OCI-LY7 (cell line): ENCODE measurements around the gene LAMP2.

Source experiments
- EZH2phosphoT487 ChIP-seq: fragments of 200-600 bp; sonication (generic); IDR thresholded peaks from 2 replicates; pipeline ENCODE4 v1.6.1; 2018; ENCODE audit warnings: low read depth, borderline replicate concordance, mild to moderate bottlenecking, mixed run types, antibody characterized with exemption, low read length, moderate library complexity, mixed read lengths
- TF ChIP-seq, protein P1 (sequence below): fragments of 200-600 bp; sonication (generic); conservative IDR thresholded peaks from 2 replicates; pipeline ENCODE4 v1.5.1; 2014; ENCODE audit warnings: mild to moderate bottlenecking, antibody characterized with exemption, low read length, moderate library complexity, mixed read lengths

DNA sequence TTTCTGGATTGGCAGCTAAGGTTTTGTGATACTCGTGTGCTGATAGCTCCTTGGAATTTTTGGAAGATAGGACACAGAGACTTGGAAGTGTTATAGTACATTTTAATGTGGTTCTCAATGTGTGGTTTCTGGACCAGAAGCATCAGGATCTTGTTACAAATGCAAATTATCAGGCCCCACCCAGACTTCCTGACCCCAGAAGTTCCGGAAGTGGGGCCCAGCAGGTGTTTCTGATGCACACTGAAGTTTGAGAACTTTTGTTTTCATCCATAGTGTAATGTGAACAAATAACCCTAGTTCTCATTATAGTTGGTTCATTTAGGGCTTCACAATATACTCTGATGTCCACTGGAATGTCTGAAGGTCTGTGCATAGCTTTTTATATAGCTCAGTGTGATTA is 49.6 kb downstream of the LAMP2 start:
- TF ChIP-seq, protein P1, sequence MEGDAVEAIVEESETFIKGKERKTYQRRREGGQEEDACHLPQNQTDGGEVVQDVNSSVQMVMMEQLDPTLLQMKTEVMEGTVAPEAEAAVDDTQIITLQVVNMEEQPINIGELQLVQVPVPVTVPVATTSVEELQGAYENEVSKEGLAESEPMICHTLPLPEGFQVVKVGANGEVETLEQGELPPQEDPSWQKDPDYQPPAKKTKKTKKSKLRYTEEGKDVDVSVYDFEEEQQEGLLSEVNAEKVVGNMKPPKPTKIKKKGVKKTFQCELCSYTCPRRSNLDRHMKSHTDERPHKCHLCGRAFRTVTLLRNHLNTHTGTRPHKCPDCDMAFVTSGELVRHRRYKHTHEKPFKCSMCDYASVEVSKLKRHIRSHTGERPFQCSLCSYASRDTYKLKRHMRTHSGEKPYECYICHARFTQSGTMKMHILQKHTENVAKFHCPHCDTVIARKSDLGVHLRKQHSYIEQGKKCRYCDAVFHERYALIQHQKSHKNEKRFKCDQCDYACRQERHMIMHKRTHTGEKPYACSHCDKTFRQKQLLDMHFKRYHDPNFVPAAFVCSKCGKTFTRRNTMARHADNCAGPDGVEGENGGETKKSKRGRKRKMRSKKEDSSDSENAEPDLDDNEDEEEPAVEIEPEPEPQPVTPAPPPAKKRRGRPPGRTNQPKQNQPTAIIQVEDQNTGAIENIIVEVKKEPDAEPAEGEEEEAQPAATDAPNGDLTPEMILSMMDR = no peak
- no peak for TF ChIP-seq EZH2phosphoT487
